Measurements from ENCODE around the gene TRABD2B.
A peak's percentile ranks its signal among the peaks of the same experiment; 100 is the strongest.
"Not testable (repeated sequence)": the region's sequence is repeated elsewhere in the genome, so short reads cannot be mapped to it uniquely, and the experiment has no call there.

The TRABD2B gene

DNA sequence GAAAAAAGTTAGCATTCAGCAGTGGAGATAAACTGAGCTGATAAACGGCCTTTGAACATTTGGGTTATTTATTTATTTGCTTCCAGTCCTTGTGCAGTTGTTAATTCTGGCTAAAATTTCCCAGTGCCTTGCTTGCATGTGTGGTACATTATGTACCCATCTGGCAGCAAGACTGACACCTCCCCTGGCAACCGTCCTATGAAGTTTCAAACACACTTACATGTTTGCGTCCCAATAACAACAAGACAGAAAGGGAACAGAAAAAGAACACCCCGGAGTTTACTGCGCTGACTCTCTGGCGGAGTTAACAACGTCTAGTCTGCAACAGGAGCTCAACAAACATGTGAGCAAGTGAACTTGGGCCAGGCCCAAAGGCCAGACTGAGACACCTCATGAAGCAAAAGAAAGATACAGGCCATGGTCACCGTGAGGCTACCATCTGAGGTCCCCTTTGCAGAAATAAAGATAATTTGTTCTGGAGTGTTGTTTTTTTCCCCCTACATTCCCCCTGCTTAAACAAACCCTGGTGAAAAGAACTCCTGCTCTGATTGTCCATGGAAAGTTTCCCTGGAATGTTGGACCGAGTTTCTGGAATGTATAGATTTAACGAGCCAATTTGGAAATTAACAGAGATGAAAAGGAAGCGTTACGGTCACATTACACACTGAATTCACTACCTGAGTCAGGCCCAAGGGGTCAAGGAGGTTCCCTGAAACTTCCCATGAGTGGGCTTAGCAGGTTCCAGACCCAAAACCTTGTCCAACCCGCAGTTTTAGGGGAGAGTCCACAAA, 33.4 kb downstream of the TRABD2B start:
- DNase-seq = no peak

GRCh38 chr1:47962750-47963492, 34.3 kb downstream of the TRABD2B start:
- no peak for DNase-seq

- DNase-seq = not testable (repeated sequence)
These were observed 35.4 kb downstream of the TRABD2B start for GRCh38 chr1:47961835-47962234.

DNA sequence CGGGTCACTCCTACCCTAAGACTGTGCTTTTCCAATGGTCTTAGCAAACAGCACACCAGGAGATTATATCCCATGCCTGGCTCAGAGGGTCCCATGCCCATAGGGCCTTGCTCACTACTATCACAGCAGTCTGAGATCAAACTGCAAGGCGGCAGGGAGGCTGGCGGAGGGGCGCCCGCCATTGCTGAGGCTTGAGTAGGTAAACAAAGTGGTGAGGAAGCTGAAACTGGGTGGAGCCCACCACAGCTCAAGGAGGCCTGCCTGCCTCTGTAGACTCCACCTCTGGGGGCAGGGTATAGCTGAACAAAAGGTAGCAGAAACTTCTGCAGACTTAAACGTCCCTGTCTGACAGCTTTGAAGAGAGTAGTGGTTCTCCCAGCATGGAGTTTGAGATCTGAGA, 40.7 kb downstream of the TRABD2B start:
- not testable (repeated sequence) for DNase-seq

GRCh38 chr1:47953661-47954060, 43.5 kb downstream of the TRABD2B start:
- DNase-seq = no peak

GRCh38 chr1:47951545-47952235, 45.5 kb downstream of the TRABD2B start:
- DNase-seq = no peak

DNA sequence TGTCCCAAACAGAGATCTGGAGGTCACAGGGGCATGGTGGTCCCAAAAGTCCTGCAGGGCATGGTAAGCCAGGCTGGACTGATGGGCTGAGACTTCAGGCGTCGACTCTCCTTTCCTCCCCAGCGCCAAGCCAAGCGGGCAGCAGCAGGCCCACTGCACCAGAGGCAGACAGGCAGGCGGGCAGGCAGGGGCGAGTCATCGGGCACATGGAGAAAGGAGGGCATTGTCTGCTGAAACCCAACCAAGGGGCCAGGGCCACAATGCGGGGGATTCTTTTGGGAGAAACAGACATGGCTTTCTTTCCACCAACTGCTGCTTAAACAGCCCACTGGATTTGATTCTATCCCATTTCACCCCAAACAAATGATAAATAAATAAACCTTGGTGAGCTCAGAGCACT, 46.2 kb downstream of the TRABD2B start:
- DNase-seq = no peak

DNA sequence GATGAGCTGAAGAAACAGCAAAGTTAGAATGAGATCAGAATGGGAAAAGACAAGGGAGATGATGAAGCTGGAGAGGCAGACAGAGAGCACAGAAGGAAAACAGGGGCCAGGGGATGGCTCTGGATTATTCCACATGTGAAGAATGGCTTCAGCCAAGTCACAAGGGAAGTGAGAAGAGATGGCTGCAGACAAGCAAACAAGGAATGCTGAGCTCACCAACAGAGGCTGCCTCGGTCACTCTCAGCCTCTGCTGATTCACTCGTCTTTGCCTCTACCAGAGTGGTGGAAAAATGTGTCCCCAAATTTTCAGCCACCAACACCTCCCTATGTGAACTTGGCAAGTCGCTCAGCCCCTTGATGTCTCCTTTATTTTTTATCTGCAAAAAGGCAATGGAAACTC, 46.7 kb downstream of the TRABD2B start:
- no peak for DNase-seq

GRCh38 chr1:47948126-47948525, 49.1 kb downstream of the TRABD2B start:
- DNase-seq = no peak

DNA sequence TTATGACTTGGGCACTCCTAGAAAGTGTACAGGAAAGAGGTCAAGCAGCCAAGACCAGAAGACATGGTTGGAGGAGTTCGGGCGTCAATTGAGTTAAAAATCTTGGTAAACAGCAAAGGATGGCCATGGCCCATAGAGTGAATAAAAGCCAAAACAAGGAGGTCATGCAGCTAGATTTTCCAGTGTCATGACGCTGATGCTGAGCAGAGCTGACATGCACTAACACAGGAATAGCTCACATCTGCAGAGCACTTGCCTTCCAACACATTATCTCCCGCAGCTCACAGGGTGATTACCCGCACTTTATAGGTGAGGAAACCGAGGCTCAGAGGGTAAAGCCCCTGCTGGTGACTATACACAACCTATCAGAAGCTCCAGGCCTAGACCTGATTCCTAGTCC, 49.7 kb downstream of the TRABD2B start:
- no peak for DNase-seq

GRCh38 chr1:47944561-47944960, 52.6 kb downstream of the TRABD2B start:
- no peak for DNase-seq

DNA sequence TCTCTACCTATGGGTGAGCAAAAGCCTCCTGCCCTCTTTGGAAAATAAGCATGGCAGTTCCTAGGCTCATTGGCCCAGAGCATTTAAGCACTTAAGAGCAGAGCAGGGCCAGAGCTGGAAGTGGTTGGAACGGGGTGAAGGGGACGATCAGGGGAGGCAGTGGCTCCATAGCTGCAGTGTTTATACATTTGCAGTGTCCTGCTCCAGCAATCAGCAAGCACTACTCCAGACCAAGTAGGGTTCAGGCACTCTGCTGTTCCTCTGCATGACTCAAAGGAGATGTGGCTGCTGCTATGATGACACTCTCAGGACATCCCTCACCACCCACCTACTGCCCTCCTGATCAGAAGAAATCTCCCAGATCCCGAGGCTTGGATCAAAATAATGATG, 55.0 kb downstream of the TRABD2B start:
- no peak for DNase-seq

DNA sequence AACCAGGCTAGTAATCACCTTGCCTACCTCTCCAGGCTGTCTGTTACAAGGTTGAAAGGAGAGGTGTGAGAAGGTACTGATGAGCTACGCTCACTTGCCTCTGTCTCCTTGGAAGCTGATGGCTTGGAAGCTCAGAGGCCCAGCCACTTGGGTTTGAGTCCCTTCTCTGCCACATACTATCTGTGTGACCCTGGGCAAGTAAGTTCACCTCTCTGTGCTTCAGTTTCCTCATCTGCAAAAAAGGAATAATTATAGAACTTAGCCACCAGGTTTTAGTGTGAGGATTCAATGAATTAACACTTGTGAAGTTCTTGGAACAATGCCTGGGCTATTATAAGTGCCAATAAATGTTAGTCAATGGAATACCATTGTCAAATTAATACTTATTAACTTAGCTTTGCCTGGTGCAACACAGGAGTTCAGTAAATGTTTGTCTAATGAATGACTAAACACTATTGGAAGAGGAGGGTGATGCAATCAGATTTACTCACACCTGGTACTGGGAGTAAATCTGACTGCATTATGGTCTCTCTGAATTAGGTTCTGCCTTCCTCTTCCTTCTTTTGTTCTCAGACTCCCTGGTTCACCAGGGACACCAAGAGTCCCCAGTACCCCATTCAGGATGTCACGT, 55.5 kb downstream of the TRABD2B start:
- no peak for DNase-seq

- no peak for DNase-seq
These were observed 56.4 kb downstream of the TRABD2B start for GRCh38 chr1:47940779-47941178.

DNA sequence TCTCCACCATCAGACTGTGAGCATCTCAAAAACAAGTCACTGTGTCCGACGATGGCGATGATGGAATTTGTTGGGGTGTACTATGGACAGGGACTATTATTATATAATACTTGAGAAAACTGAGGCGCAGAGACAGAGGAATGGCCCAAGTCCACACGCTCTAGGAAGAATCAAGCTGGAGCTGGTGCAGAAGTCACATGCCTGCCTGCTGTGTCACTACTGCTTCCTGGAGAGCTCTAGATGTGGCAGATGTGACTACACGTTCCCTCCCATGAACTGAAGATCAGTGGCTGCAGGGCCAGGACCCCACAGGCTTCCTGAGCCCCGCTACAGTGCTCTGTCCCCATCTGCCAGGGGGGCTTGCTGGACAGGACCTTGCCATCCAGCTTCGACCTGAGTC, 56.9 kb downstream of the TRABD2B start:
- DNase-seq = no peak

GRCh38 chr1:47938520-47938919, 58.7 kb downstream of the TRABD2B start:
- no peak for DNase-seq

- no peak for DNase-seq
These were observed 59.5 kb downstream of the TRABD2B start for GRCh38 chr1:47937586-47938254.

DNA sequence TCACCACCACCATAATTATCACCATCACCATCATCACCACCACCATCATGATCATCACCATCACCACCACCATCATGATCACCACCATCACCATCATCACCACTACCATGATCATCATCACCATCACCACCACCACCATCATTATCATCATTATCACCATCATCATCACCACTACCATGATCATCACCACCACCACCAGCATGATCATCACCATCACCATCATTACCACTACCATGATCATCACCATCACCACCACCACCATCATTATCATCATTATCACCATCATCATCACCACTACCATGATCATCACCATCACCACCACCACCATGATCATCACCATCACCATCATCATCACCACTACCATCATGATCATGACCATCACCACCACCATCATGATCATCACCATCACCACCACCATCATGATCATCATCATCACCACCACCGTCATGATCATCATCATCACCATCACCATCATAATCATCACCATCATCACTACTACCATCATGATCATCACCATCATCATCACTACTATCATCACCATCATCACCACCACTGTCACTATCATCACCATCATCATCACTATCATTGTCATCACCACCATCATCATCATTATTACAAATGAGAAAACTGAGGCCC, 60.2 kb downstream of the TRABD2B start:
- no peak for DNase-seq

DNA sequence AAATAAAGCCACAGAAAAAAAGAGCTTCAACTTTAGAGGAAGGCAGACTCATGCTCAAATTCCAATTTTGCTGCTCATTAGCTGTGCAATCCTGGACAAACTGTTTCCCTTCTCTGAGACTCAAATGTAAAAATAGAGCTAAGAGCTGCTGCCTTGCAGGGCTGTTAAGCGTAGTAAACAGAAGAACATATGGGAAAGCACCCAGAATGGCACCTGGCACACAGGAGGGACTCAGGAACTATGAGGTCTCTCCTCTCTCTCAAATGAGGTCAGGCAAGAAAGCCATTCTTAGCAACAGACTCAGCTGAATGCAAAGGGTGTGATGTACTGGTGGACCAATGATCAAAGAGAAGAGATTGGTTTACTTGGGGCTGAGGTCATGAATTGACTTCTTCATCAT, 61.3 kb downstream of the TRABD2B start:
- DNase-seq = no peak

GRCh38 chr1:47935163-47935562, 62.0 kb downstream of the TRABD2B start:
- DNase-seq = no peak

DNA sequence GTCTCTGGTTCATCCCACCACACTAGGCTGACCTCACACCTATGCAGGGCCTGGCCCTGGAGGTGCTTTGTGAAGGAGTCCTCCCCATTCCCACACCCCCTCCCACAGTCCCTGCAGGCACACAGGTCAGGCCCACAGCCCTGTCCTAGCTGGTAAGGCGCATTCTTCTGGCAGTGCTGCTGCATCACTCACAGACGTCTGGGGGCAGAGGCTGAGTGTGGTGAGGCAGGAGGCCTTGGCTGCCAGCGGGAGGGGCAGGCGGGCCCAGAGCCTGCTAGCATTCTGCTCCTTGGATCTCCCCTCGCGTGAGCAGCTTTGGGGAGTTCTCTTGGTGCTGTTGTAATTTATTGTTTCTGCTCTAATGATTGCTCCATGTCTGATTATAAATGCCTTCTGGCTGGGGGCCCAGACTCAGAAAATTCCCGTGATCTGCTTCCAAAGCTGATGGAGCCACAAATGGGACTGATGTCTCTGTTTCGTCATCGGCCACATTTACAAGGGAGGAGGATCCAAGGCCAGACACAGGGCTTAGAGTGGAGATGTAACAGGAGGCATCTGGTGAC, 62.9 kb downstream of the TRABD2B start:
- peak; percentile 33 for DNase-seq

GRCh38 chr1:47932743-47933142, 64.4 kb downstream of the TRABD2B start:
- no peak for DNase-seq
